Measurements from ENCODE around the gene EPC2. TPM values are rescaled to one million over a fixed set of nuclear protein-coding genes. Genes with fewer than 3 reads are reported as not detected.
"Not testable (repeated sequence)": the region's sequence is repeated elsewhere in the genome, so short reads cannot be mapped to it uniquely, and the experiment has no call there.

The EPC2 gene
- total and polyA plus RNA-seq, 10 of the 15 experiments (the other 5 are each of a cell fraction or from before 2014, with no cell fraction given), result 2.0 to 16.5 (median 10.8) TPM

DNA sequence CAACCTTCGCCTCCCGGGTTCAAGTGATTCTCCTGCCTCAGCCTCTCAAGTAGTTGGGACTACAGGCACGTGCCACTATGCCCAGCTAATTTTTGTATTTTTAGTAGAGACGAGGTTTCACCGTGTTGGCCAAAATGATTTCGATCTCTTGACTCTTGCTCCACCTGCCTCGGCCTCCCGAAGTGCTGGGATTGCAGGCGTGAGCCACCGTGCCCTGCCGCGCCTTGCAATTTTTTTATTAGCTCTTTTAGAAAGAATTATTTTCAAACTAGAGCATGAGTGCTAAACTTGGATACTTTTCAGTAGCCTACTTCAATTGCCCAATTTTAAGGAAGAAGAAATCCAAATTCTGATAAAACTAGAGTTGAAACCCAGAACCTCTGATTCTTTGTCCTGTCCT is 3.2 kb downstream of the EPC2 start:
- H4K20me1 ChIP-seq (ENCODE audit: control insufficient read depth, insufficient read depth); BruUV-seq (replicated peaks); H3K27me3 ChIP-seq (replicated peaks in 1 of 2; ENCODE audit: control insufficient read depth in 2 of 2, insufficient read depth in 2 of 2, low read length in 1 of 2); H3K4me2 ChIP-seq (ENCODE audit: control insufficient read depth, insufficient read depth); SMC1A ChIA-PET (ENCODE audit: uncharacterized antibody, unreplicated experiment); H3K36me3 ChIP-seq (ENCODE audit: control insufficient read depth in 2 of 2, insufficient read depth in 2 of 2, low read length in 1 of 2); RAD21 ChIA-PET (ENCODE audit: unreplicated experiment); H3K27ac ChIP-seq (ENCODE audit: control insufficient read depth, insufficient read depth); DNase-seq (ENCODE audit: low read depth, low spot score); H3K9ac ChIP-seq (ENCODE audit: control insufficient read depth, insufficient read depth, low read length); in situ Hi-C loops (cut with MboI); H2AFZ ChIP-seq (ENCODE audit: control insufficient read depth, low read depth, low read length); ATAC-seq; FAIRE-seq; H3K9me3 ChIP-seq (replicated peaks; ENCODE audit: control insufficient read depth, insufficient read depth, low read length); H3K4me3 ChIP-seq; CTCF ChIA-PET: not testable (repeated sequence)
- Histone ChIP-seq H3K4me1 (ENCODE audit: control insufficient read depth, insufficient read depth, low read length) (peaks cover 18% of the 10 kb centered on the region), H3K79me2 (ENCODE audit: control insufficient read depth, insufficient read depth, low read length) (peaks cover 71% of the 10 kb centered on the region)
- POLR2A ChIA-PET, result interaction anchor here (0.6 kb wide), 1 partner anchor 1810 kb away, joined by 4 read pairs; no protein-coding TSS in a partner anchor
- WGBS (ENCODE audit: insufficient coverage, insufficient replicate concordance, low lambda C conversion rate, missing lambda C conversion rate), result 96% methylated on average over 12 of the region's 12 CpGs
- intact Hi-C loops (cut with micrococcal nuclease; ENCODE audit: unreplicated experiment), result loop anchor here (5.0 to 10.0 kb wide), 5 partner anchors 75 to 713 kb away; partner anchors contain the start of genes MBD5 and ORC4
- 0 out of 2 replicates have a peak, but pooled peaks have one; percentile 8 for TF ChIP-seq ZBTB33 (IDR thresholded peaks at IDR 0.05)

DNA sequence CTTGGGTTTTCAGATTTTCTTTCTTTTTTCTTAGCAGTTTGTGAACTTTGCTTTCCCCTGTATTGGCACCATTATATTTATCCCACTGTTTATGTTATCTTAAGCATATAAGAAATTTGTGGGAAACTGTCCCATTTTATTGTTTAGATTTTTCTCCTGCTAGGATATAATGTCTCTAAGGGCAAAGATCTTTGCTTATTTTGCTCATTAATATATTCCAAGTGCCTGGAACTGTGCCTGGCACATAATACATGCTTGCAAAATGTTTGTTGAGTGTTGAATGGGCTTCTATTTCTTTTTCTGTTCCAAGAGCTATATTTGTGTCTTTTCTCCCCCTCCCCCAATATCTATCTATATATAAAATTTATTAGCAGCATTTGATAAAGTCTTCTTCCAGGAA is 5.4 kb downstream of the EPC2 start:
- DNase-seq (ENCODE audit: low read depth, low spot score) (no peak), FAIRE-seq (no peak), ATAC-seq (no peak)
- no TSS peak for BruUV-seq (replicated peaks)
- Histone ChIP-seq H3K9ac (ENCODE audit: control insufficient read depth, insufficient read depth, low read length) (no peak overlapping the region), H4K20me1 (ENCODE audit: control insufficient read depth, insufficient read depth) (peaks cover 2% of the 10 kb centered on the region; the same call in 1 of the 2 replicates), H3K27ac (ENCODE audit: control insufficient read depth, insufficient read depth) (no peak overlapping the region), H3K36me3 (ENCODE audit: control insufficient read depth in 2 of 2, insufficient read depth in 2 of 2, low read length in 1 of 2) (no peaks in the 10 kb centered on the region), H3K4me1 (ENCODE audit: control insufficient read depth, insufficient read depth, low read length) (peaks cover 16% of the 10 kb centered on the region), H3K27me3 (replicated peaks in 1 of 2; ENCODE audit: control insufficient read depth in 2 of 2, insufficient read depth in 2 of 2, low read length in 1 of 2) (no peaks in the 10 kb centered on the region), H2AFZ (ENCODE audit: control insufficient read depth, low read depth, low read length) (no peak overlapping the region), H3K9me3 (replicated peaks; ENCODE audit: control insufficient read depth, insufficient read depth, low read length) (no peaks in the 10 kb centered on the region), H3K79me2 (ENCODE audit: control insufficient read depth, insufficient read depth, low read length) (peaks cover 92% of the 10 kb centered on the region), H3K4me2 (ENCODE audit: control insufficient read depth, insufficient read depth) (0 out of 2 replicates have a peak overlapping the region, but pooled peaks have one; percentile 9), H3K4me3 (no peak overlapping the region)
- POLR2A ChIA-PET, result no interaction called here
- SMC1A ChIA-PET (ENCODE audit: uncharacterized antibody, unreplicated experiment), result interaction anchor here (0.7 kb wide), 1 partner anchor 37 kb away, joined by 3 read pairs; no protein-coding TSS in a partner anchor
- CTCF ChIA-PET, result interaction anchor here (0.5 to 1.8 kb wide), 2 partner anchors 141 to 804 kb away, joined by 4 read pairs; no protein-coding TSS in a partner anchor
- RAD21 ChIA-PET (ENCODE audit: unreplicated experiment), result interaction anchor here (1.1 kb wide), 1 partner anchor 8 kb away, joined by 3 read pairs; no protein-coding TSS in a partner anchor
- TF ChIP-seq MEF2B (IDR thresholded peaks at IDR 0.05; ENCODE audit: partially characterized antibody, poor library complexity, severe bottlenecking) (no peak), RBBP5 (conservative IDR thresholded peaks at IDR 0.05) (no peak), IKZF1 (conservative IDR thresholded peaks at IDR 0.05) (no peak)
- in situ Hi-C loops (cut with MboI) (no loop called here), intact Hi-C loops (cut with micrococcal nuclease; ENCODE audit: unreplicated experiment) (loop anchor here (5.0 to 10.0 kb wide), 5 partner anchors 72 to 715 kb away; partner anchors contain the start of genes MBD5 and ORC4)
